ENCODE data around the gene PLOD1.

PLOD1 gene

GRCh38 chr1:11977625-11978024 is 43.1 kb downstream of the PLOD1 start:
- TF ChIP-seq CTCF (IDR thresholded peaks at IDR 0.05; ENCODE audit: poor library complexity, severe bottlenecking): no peak
- no peak overlapping the region for H3K27ac ChIP-seq (ENCODE audit: poor library complexity, severe bottlenecking)
- H3K4me1 ChIP-seq (ENCODE audit: insufficient read depth, poor library complexity, severe bottlenecking): peaks cover 14% of the 10 kb centered on the region
- H3K27me3 ChIP-seq (ENCODE audit: insufficient read depth, poor library complexity, severe bottlenecking): no peaks in the 10 kb centered on the region
- no peak for DNase-seq (ENCODE audit: low spot score)
- peaks cover 21% of the 10 kb centered on the region for H3K36me3 ChIP-seq (ENCODE audit: low read depth)
- H3K9me3 ChIP-seq (ENCODE audit: severe bottlenecking): no peaks in the 10 kb centered on the region
- ATAC-seq (ENCODE audit: low read depth): no peak
- no peak overlapping the region for H3K4me3 ChIP-seq (ENCODE audit: severe bottlenecking)

DNA sequence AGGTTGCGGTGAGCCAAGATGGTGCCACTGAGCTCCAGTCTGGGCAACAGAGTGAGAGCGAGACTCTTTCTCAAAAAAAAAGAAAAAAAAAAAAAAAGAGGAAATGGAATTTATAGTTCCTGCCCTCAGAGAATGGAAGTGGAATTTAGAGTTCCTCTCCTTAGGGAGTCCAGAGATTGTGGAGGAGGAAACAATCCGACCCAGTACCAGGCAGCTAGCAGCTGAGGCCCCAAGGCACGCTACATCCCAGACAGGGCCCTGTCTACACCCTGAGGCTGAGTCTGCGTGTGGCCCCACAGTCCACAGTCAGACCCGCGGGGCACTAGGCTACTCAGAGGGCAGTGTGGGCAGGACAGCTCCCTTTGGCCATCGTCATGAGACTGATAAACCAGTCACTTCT is 43.8 kb downstream of the PLOD1 start:
- no peak for ATAC-seq (ENCODE audit: low read depth)
- Histone ChIP-seq H3K4me3 (ENCODE audit: severe bottlenecking) (no peak overlapping the region), H3K4me1 (ENCODE audit: insufficient read depth, poor library complexity, severe bottlenecking) (peaks cover 15% of the 10 kb centered on the region), H3K27me3 (ENCODE audit: insufficient read depth, poor library complexity, severe bottlenecking) (no peaks in the 10 kb centered on the region), H3K36me3 (ENCODE audit: low read depth) (peaks cover 21% of the 10 kb centered on the region), H3K27ac (ENCODE audit: poor library complexity, severe bottlenecking) (peak overlapping the region; percentile 87), H3K9me3 (ENCODE audit: severe bottlenecking) (no peaks in the 10 kb centered on the region)
- TF ChIP-seq CTCF (IDR thresholded peaks at IDR 0.05; ENCODE audit: poor library complexity, severe bottlenecking): no peak
- DNase-seq (ENCODE audit: low spot score): no peak

DNA sequence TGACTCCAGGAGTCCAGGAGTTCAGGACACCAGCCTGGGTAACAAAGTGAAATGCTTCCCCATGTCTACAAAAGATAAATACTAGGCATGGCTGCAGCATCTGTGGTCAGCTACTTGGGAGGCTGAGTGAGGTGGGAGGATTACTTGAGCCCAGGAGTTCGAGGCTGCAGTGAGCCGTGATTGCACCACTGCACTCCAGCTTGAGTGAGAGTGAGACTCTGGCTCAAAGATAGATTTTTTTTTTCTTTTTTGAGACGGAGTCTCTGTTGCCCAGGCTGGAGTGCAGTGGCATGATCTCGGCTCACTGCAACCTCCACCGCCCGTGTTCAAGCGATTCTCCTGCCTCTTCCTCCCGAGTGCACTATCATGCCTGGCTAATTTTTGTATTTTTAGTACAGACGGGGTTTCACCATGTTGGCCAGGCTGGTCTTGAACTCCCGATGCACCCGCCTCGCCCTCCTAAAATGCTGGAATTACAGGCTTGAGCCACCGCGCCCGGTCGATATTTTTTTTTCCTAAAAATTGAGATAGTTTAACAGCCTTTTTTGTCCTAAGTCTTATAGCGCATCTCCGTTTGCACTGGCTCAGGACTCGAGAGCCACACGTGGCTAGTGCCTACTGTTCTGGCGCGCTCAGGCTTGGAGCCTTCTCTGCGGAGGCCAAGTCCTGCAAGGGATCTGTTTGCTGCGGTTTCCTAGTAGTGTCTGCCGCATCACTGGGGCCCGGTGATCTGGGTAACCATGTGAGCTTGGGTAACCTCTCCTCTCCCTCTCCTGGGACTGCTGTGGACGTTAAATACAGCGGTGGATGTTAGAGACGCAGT is 44.7 kb downstream of the PLOD1 start:
- no peaks in the 10 kb centered on the region for H3K9me3 ChIP-seq (ENCODE audit: severe bottlenecking)
- peak overlapping the region; percentile 87 for H3K27ac ChIP-seq (ENCODE audit: poor library complexity, severe bottlenecking)
- peaks cover 24% of the 10 kb centered on the region for H3K36me3 ChIP-seq (ENCODE audit: low read depth)
- H3K27me3 ChIP-seq (ENCODE audit: insufficient read depth, poor library complexity, severe bottlenecking): no peaks in the 10 kb centered on the region
- DNase-seq (ENCODE audit: low spot score) (no peak), ATAC-seq (ENCODE audit: low read depth) (peak; percentile 19; the same call in 2 of the 3 replicates)
- H3K4me1 ChIP-seq (ENCODE audit: insufficient read depth, poor library complexity, severe bottlenecking): peaks cover 15% of the 10 kb centered on the region
- peak overlapping the region; percentile 87 for H3K4me3 ChIP-seq (ENCODE audit: severe bottlenecking)
- TF ChIP-seq CTCF (IDR thresholded peaks at IDR 0.05; ENCODE audit: poor library complexity, severe bottlenecking): no peak

DNA sequence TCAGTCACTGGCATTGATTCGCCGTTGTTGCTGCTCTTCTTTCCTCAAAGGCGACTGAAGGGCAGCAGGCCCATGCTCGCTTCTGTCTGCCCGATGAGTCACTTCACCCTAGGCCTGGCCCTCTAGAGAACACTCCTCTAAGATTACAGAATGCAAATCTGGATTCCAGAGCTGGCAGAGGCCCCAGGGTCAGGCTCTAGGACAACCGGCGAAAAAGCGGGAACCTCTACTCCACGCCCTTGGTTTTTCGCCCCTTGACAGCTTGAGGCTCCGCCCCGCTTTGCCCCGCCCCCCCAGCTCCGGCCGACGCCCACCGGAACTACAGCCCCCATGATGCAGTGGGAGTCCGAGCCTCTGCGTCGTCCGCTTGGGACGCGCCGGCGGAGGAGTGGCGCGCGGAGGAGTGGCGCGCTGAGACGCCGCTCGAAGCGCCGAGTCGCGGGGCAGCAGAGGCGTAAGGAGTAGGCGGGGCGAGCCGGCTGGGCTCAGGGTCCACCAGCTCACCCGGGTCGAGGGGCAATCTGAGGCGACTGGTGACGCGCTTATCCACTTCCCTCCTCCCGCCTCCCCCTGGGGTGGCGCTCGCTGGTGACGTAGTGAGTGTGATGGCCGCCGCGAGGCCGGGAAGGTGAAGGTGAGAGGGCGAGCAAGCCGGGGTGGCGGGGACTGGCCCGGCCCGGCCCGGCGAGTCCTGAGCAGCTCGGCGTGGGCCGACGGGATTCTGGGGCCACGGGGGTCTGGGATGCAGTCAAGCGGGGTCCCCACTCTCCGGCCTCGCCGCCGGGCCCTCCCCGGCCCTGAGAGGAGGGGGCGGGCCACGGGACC is 45.5 kb downstream of the PLOD1 start, which contains the start of gene MFN2:
Gene MFN2 (plus strand): TSS at position 594 of the 825 bp plus-strand sequence. CDS start 8,725 bp downstream, outside the sequence.
- no peak for TF ChIP-seq CTCF (IDR thresholded peaks at IDR 0.05; ENCODE audit: poor library complexity, severe bottlenecking)

More for the DNA sequence above, 45.5 kb downstream of the PLOD1 start, which contains the start of gene MFN2:
- Histone ChIP-seq H3K4me1 (ENCODE audit: insufficient read depth, poor library complexity, severe bottlenecking) (peaks cover 15% of the 10 kb centered on the region), H3K27me3 (ENCODE audit: insufficient read depth, poor library complexity, severe bottlenecking) (no peaks in the 10 kb centered on the region), H3K36me3 (ENCODE audit: low read depth) (peaks cover 32% of the 10 kb centered on the region), H3K9me3 (ENCODE audit: severe bottlenecking) (no peaks in the 10 kb centered on the region), H3K27ac (ENCODE audit: poor library complexity, severe bottlenecking) (peak within 1 kb of the TSS; percentile 87), H3K4me3 (ENCODE audit: severe bottlenecking) (peak within 1 kb of the TSS; percentile 87)
- peak; percentile 97 for DNase-seq (ENCODE audit: low spot score)
- ATAC-seq (ENCODE audit: low read depth): peak; percentile 78

Data from RWPE2 (cell line).